B cell (primary cell): ENCODE results near the gene NPHP4. TPM values are rescaled to one million over a fixed set of nuclear protein-coding genes. Genes with fewer than 3 reads are reported as not detected.

Source experiments
- ATAC-seq: fragments of 200-7000 bp; cut with Tn5 transposase; one replicate; pipeline ENCODE4 v1.10.0; 2021; ENCODE audit warnings: low read depth, mild to moderate bottlenecking, moderate number of reproducible peaks, moderate library complexity
- CTCF ChIA-PET: fragments of 350-600 bp; sonication (Branson Sonifier 250); formaldehyde crosslinking; loops from one replicate; lab custom pipeline; 2021; ENCODE audit warnings: antibody characterized with exemption, inconsistent platforms; lab: Charles Lee
- POLR2A ChIA-PET: fragments of 350-600 bp; sonication (Branson Sonifier 250); formaldehyde crosslinking; loops from one replicate; lab custom pipeline; 2021; ENCODE audit warnings: antibody characterized with exemption; lab: Charles Lee
- DNase-seq: peaks from one replicate; pipeline ENCODE4 v3.0.0; 2013
- H2AFZ ChIP-seq: 2 replicates; pipeline ENCODE4 v1.6.1; 2012; ENCODE audit warnings: mild to moderate bottlenecking, low read depth, low read length; ENCODE audit not compliant: insufficient read depth, poor library complexity, severe bottlenecking
- H3K27ac ChIP-seq, 2 donors: 1 replicate in 1 of 2; 2 replicates in 1 of 2; pipeline ENCODE4 v1.5.1; 2012 to 2013; ENCODE audit warnings: low read length in 2 of 2, mild to moderate bottlenecking in 2 of 2, moderate library complexity in 1 of 2
- H3K27me3 ChIP-seq, 4 experiments: fragments of 200-600 bp in 1 of 4; sonication (generic) in 1 of 4; replicated peaks in 1 of 4; 1 replicate in 2 of 4; 2 replicates in 2 of 4; pipeline versions ENCODE4 v1.6.1 to v1.7.0; 2013 to 2016; ENCODE audit warnings: low read length in 3 of 4, mild to moderate bottlenecking in 2 of 4, mixed read lengths in 1 of 4, moderate library complexity in 1 of 4; ENCODE audit not compliant: insufficient read depth in 4 of 4, control insufficient read depth in 3 of 4; ENCODE audit errors: control extremely low read depth in 1 of 4
- H3K36me3 ChIP-seq, 2 experiments: replicated peaks in 1 of 2; 1 replicate in 1 of 2; 2 replicates in 1 of 2; pipeline versions ENCODE4 v1.6.1 to v1.7.1; 2013; ENCODE audit warnings: low read length in 1 of 2; ENCODE audit not compliant: insufficient read depth in 2 of 2, control insufficient read depth in 1 of 2; ENCODE audit errors: control extremely low read depth in 1 of 2, extremely low read depth in 1 of 2
- H3K4me1 ChIP-seq, 2 donors: fragments of 200-600 bp in 1 of 2; sonication (generic) in 1 of 2; 1 replicate in 1 of 2; 2 replicates in 1 of 2; pipeline versions ENCODE4 v1.5.1 to v1.6.1; 2013 to 2017; ENCODE audit warnings: low read length in 2 of 2; ENCODE audit not compliant: control insufficient read depth in 2 of 2, insufficient read depth in 2 of 2
- H3K4me2 ChIP-seq: replicated peaks from 2 replicates; pipeline ENCODE3; 2012; ENCODE audit warnings: mild to moderate bottlenecking, low read depth, low read length; ENCODE audit not compliant: poor library complexity, severe bottlenecking
- H3K4me3 ChIP-seq, 5 experiments: fragments of 200-600 bp in 1 of 5; sonication (generic) in 1 of 5; 1 replicate in 3 of 5; 2 replicates in 2 of 5; pipeline versions ENCODE4 v1.5.1 to v1.7.0; 2011 to 2016; ENCODE audit warnings: low read length in 4 of 5, mild to moderate bottlenecking in 4 of 5, low read depth in 2 of 5, control low read depth in 1 of 5, moderate library complexity in 1 of 5; ENCODE audit not compliant: insufficient read depth in 1 of 5; ENCODE audit errors: control extremely low read depth in 1 of 5, extremely low read depth in 1 of 5
- H3K79me2 ChIP-seq: fragments of 200-600 bp; sonication (generic); one replicate; pipeline ENCODE4 v1.6.0; 2016; ENCODE audit warnings: low read length; ENCODE audit not compliant: control insufficient read depth, insufficient read depth
- H3K9ac ChIP-seq: fragments of 200-600 bp; sonication (generic); 2 replicates; pipeline ENCODE4 v1.6.1; 2017; ENCODE audit warnings: mild to moderate bottlenecking, low read length, moderate library complexity
- H3K9me3 ChIP-seq, 3 donors: one replicate each; pipeline versions ENCODE4 v1.6.1 to v1.7.1; 2013; ENCODE audit warnings: low read length in 2 of 3; ENCODE audit not compliant: control insufficient read depth in 2 of 3, insufficient read depth in 1 of 3; ENCODE audit errors: control extremely low read depth in 1 of 3
- H4K20me1 ChIP-seq: 2 replicates; pipeline ENCODE4 v1.6.0; 2012; ENCODE audit warnings: mild to moderate bottlenecking, low read length; ENCODE audit not compliant: insufficient read depth, control insufficient read depth, poor library complexity, severe bottlenecking
- H3K27ac Mint-ChIP-seq: one replicate; pipeline ENCODE4 v1.8.0; 2021; ENCODE audit warnings: mixed read lengths
- H3K27me3 Mint-ChIP-seq: one replicate; pipeline ENCODE4 v1.8.0; 2021; ENCODE audit warnings: mixed read lengths
- H3K4me1 Mint-ChIP-seq: one replicate; pipeline ENCODE4 v1.8.0; 2021; ENCODE audit warnings: mixed read lengths
- H3K4me3 Mint-ChIP-seq: one replicate; pipeline ENCODE4 v1.8.0; 2021; ENCODE audit warnings: mixed read lengths
- H3K9me3 Mint-ChIP-seq: one replicate; pipeline ENCODE4 v1.8.0; 2022; ENCODE audit warnings: mixed read lengths; ENCODE audit not compliant: insufficient read depth
- CTCF ChIP-seq: fragments of 200-600 bp; IDR thresholded peaks from one replicate; pipeline ENCODE4 v1.8.0; 2022; ENCODE audit warnings: antibody characterized with exemption, mild to moderate bottlenecking
- EZH2 ChIP-seq: IDR thresholded peaks from 2 replicates; pipeline ENCODE4 v1.6.1; 2012; ENCODE audit warnings: borderline replicate concordance, low read depth, mild to moderate bottlenecking, moderate library complexity, low read length; ENCODE audit not compliant: insufficient read depth, poor library complexity, severe bottlenecking
- WGBS: methylation state at CpG from one replicate; pipeline ENCODE4 v1.1.5; 2013; ENCODE audit warnings: missing lambda C conversion rate; ENCODE audit not compliant: insufficient coverage; 5-methylcytosine and 5-hydroxymethylcytosine counted together
- intact Hi-C: fragments of 100-400 bp; cut with micrococcal nuclease; formaldehyde crosslinking; loops from one replicate; pipeline ENCODE4 v1.10.0; 2022
- polyA plus RNA-seq: library from polyadenylated mRNA; depleted of rRNA; stranded (reverse); fragments of >200 nt; gene quantifications from 2 replicates; pipeline ENCODE4 v1.2.3, GENCODE V29; 2012
- total RNA-seq, 2 donors: library from RNA; stranded (reverse); fragments of 120-200 nt in 1 of 2; gene quantifications; 1 replicate in 1 of 2; 2 replicates in 1 of 2; pipeline versions ENCODE4 v1.2.3 to v1.2.4, GENCODE V29; 2013 to 2022

The NPHP4 gene
- total and polyA plus RNA-seq, 2 donors (not counting 1 experiment from before 2014, with no cell fraction given) = 6.5 to 14.8 TPM

GRCh38 chr1:5977494-5978444 is 14.5 kb downstream of the NPHP4 start:
- H3K27ac Mint-ChIP-seq = peak overlapping the region; percentile 53
- ATAC-seq (no peak), DNase-seq (no peak)
- intact Hi-C loops = no loop called here
- Histone ChIP-seq H3K27ac (no peak overlapping the region), H3K27me3 (no peaks in the 10 kb centered on the region), H3K4me3 (no peak overlapping the region), H2AFZ (no peak overlapping the region), H3K36me3 (no peaks in the 10 kb centered on the region), H3K9me3 (no peaks in the 10 kb centered on the region), H4K20me1 (no peaks in the 10 kb centered on the region), H3K4me1 (peaks cover 10 to 11% of the 10 kb centered on the region in 2 donors), H3K9ac (no peak overlapping the region), H3K4me2 (no peak overlapping the region), H3K79me2 (no peaks in the 10 kb centered on the region)
- TF ChIP-seq CTCF (no peak), EZH2 (no peak)
- H3K27me3 Mint-ChIP-seq = no peaks in the 10 kb centered on the region
- ChIA-PET POLR2A (no interaction called here), CTCF (no interaction called here)
- no peak overlapping the region for H3K4me3 Mint-ChIP-seq
- WGBS = 83% methylated on average over 25 of the region's 26 CpGs
- no peaks in the 10 kb centered on the region for H3K9me3 Mint-ChIP-seq
- peaks cover 22% of the 10 kb centered on the region for H3K4me1 Mint-ChIP-seq
